Activated CD8-positive, alpha-beta memory T cell treated with anti-CD3 and anti-CD28 coated beads for 48 hours (primary cell): ENCODE measurements around the gene NECTIN1.

Experiments
- DNase-seq, 3 experiments: peaks; one replicate each; pipeline ENCODE4 v3.0.0-alpha.2; 2020; ENCODE audit warnings: low read depth in 2 of 3, low spot score in 2 of 3

The NECTIN1 gene

GRCh38 chr11:119644502-119644901 is 84.5 kb downstream of the NECTIN1 start:
- DNase-seq, result no peak

DNA sequence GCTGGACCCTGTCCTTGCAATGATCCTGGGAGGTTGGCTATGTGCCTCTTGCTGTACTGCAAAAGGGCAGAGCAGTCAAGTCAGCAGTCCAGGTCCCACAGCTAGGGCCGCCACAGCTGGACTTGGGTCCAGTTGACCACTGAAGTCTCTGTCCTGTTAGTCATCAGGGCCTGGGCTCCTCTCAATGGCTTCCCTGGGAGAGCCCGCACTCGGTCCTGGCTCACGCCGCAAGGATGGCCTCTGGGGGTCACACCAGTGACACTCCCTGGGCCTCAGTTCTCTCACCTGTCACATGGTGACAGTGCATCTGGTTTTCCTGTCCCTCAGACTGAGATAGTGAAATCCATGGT is 85.1 kb downstream of the NECTIN1 start:
- DNase-seq, result no peak

GRCh38 chr11:119643212-119643875 is 85.7 kb downstream of the NECTIN1 start:
- no peak for DNase-seq

GRCh38 chr11:119641983-119642745 is 86.8 kb downstream of the NECTIN1 start:
- DNase-seq, result no peak

DNA sequence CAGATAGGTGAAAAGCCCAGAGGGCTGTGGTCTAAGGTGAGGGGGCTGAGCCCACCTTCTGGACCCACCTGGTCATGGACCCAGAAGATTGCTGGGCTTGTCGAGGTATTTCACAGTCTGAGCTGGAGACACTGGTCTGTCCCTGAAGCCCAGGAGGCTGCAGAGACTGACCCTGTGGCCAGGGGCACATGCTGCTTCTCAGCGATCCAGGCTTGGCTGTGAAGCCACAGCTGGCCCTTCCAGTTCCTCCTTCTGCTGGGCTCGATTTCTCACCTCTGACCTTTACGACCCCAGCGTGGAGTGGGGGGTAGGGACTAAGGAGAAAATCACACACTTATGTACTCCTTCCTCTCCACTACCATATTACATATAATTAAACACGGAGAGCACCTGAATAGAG is 88.5 kb downstream of the NECTIN1 start:
- DNase-seq, result no peak

DNA sequence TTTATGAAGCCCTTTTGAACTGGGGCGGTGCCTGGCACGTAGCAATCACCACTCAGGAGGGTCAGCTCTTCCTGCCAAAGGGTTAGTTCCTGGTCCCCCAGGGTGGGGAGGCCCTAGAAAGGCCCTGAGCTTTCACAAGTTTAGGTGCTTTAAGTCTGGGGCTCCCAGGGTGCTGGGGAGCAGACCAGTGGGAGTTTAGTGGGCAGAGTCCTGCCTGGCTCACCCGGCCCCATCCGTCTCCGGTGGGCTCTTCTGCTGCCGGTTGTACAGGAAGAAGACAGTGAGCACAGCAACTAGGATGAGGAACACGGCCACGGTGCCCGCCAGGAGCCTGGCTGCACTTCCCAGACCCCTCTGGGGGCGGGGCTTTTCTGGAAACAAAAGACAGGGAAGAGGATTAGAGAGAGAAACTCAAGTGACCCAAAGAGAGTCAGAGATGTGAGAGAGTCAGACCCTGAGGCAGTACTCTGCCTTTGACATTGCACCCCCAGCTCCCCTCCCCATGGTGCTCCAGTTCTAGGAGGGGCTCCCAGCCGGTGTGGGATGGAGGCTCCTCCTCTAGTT is 89.3 kb downstream of the NECTIN1 start:
- DNase-seq, result no peak

GRCh38 chr11:119638851-119639250 is 90.1 kb downstream of the NECTIN1 start:
- DNase-seq, result no peak

GRCh38 chr11:119637481-119637880 is 91.5 kb downstream of the NECTIN1 start:
- DNase-seq, result no peak

DNA sequence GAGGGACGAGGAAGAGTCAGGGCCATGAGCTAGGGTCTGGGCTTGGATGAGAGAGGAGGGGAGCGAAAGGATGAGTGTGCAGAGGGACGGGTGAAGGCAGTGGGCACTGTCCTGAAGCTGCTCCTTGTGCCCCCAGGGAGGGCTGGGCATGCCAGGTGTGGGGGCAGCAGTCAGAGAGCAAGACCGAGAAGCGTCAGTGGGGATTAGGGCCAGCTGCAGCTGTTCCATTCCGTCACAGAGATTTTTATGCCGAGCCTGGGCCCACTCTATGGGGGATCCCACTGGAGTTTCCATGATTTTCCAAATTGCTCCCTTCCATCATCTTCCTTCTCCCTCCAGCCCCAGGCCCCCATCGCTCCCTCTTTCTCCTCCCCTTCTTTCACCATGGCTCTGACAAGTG is 93.2 kb downstream of the NECTIN1 start:
- no peak for DNase-seq

- DNase-seq, result no peak
These were observed 93.8 kb downstream of the NECTIN1 start for GRCh38 chr11:119635041-119635740.

DNA sequence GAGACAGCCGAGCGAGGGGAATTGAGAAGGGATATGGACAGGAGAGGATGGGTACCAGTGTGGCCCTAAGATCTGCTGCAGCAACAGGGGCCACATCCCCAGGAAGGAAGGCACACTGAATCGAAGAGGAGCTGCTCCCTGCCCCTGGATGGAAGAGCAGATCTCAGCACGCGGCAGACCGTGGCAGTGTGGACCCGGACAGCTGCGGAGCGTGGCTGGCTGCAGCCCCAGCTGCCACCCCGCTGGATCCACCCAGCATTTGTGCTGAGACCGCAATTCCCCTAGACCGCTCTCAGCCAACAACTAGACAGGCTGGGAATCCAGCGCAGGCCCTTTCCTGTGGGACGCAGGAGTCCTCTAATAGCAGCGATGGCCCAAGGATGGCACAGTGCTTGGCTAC is 94.7 kb downstream of the NECTIN1 start:
- no peak for DNase-seq

DNA sequence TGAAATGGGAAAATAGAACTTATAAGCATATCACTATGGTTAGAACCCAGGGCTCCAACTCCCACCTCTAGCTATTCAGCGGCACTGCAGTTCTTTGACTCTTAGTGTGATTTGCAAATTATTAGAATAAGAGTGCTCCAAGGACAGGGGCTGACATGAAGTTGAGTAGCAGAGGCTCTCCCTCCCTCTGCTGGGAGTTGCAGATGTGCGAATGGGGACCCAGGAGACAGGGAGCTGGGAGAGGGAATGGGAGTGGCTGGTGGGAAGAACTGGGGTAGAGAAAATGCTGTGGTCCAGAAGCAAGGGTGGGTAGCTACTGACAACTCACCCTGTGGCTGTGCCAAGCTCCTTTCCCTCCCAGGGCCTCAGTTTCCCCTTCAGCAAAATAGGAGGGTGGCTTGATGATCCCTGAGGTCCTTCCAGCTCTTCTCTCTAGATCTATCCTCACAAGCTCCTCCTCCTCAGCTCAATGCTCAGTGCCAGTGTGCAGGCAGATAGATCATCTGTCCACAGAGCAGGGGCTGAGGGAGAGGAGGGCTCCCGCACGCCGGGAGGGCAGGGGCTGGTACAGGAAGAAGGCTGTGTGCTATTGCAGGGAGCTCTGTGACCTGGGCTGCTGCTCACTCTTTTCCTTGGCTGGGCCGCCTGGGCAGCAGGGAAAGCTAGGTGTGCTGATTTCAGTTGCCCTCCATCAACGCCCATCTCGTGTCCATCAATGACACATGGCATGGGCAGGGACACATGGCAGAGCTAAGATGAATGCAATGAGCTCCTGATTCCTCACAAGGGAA is 99.0 kb downstream of the NECTIN1 start:
- DNase-seq, result no peak

DNA sequence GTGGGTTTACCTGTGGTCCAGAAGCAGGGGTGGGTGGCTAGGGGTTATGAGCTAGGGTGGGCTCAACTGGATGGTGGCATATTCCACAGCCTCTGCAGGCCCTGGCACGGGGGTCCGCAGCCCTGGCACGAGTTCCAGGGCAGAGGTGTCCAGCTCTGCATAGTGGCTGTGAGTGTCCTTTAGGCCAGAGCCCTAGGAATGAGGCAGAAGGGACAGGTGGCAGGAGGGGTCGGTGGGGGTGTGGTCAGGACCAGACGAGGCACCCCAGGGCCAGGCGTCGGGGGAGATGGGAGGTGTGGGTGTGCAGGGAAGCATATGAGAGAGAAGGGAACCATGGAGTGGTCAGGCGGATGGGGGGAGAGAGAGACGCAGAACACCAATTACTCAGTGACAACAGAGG is 99.9 kb downstream of the NECTIN1 start:
- DNase-seq, result no peak

GRCh38 chr11:119627286-119627685 is 101.7 kb downstream of the NECTIN1 start:
- no peak for DNase-seq

DNA sequence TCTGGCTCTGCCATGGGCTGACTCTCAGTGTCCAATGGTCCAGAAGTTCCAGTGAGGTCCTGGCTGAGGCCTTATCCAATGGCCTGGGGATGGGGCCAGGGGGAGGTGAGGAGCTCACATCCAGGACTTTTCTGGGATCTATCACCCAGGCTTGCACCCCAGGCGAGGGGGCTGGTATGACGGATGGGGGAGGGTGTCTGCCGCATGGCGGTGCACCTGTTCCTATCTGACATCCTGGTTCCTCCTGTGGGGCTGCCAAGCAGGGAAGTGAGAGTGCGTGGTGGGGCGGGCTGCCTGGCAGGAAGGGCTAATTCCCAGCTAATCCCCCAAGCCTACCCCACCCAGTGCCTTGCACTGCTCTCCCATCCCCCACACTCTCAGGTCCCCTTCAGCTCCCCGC is 102.1 kb downstream of the NECTIN1 start:
- no peak for DNase-seq

- no peak for DNase-seq
These were observed 102.7 kb downstream of the NECTIN1 start for GRCh38 chr11:119626197-119626841.

DNA sequence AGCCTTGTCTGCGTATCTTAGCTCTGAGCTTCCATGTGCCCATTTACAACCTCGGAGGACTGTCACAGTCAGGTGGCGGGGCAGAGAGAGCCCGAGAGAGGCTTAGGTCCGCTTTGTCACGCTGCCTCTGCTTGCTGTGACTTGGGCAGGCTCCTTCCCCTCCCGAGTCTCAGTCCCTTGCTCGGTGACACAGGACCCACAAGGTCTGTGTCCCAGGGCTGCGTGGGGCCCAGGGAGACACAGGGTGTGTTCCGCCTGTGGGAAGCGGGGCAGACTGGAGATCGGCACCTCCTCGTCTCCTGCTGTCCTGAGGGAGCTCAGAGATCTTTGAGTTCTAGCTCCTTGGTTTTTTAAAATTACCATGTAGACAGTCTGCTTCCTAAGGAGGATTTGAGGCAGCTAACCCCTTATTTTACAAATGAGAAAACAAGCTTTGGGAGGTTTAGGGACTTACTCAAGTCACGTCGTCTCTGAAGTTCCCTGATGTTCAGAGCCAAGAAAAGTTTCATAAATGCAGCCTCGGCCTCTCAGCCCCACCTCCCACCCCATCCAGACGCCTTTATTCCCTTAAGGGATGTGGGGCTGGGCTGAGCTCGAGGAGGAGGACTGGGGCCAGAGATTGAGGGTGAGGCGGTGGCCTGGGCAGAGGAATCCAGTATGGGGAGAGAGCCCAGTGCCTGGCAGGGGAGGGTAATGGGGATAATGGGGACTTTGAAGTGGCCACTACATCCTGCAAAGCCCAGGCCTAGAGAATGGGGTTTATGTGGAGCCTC is 103.6 kb downstream of the NECTIN1 start:
- DNase-seq, result no peak

DNA sequence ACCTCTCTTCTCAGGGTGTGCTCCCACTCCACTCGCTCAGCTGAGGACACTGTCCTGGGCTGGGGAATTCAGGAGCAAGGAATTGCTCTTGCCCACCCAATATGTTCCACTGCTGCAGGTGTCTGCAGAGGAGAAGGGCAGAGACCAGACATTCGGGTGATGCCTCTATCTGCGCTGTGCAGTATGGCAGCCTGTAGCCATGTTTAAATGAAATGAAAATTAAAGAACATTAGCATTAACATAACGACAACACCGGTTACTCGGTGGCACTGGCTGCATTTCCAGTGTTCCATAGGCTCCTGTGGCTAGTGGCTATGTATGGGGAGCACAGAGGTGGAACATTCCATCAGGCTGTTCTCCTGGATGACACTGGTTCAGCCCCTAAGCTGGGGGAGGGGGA is 104.4 kb downstream of the NECTIN1 start:
- no peak for DNase-seq

GRCh38 chr11:119624102-119624615 is 104.8 kb downstream of the NECTIN1 start:
- DNase-seq, result no peak

GRCh38 chr11:119623682-119624081 is 105.3 kb downstream of the NECTIN1 start:
- DNase-seq, result no peak
